Stomach (tissue), 9 donors: Measurements from ENCODE around the gene PTTG2. TPM values are rescaled to one million over a fixed set of nuclear protein-coding genes. Genes with fewer than 3 reads are reported as not detected.

Experiments used
- DNase-seq, 2 donors: peaks; one replicate each; pipeline versions ENCODE4 v3.0.0 to v3.0.0-alpha.2; 2013 to 2019
- H3K27ac ChIP-seq, 5 donors: fragments of 200-600 bp in 4 of 5; sonication (generic) in 4 of 5; one replicate each; pipeline ENCODE4 v1.5.1; 2013 to 2019; ENCODE audit warnings: mild to moderate bottlenecking in 1 of 5, moderate library complexity in 1 of 5
- H3K27me3 ChIP-seq, 3 donors: fragments of 200-600 bp; sonication (generic); one replicate each; pipeline ENCODE4 v1.5.1; 2017 to 2019; ENCODE audit warnings: mixed run types in 1 of 3
- H3K36me3 ChIP-seq, 4 donors: fragments of 200-600 bp; sonication (generic); 1 replicate in 3 of 4; 2 replicates in 1 of 4; pipeline ENCODE4 v1.5.1; 2016 to 2019
- H3K4me1 ChIP-seq, 4 donors: fragments of 200-600 bp; sonication (generic); one replicate each; pipeline ENCODE4 v1.5.1; 2016 to 2019
- H3K4me3 ChIP-seq, 4 donors: fragments of 200-600 bp; sonication (generic) in 3 of 4; one replicate each; pipeline ENCODE4 v1.5.1; 2016 to 2019; ENCODE audit warnings: mild to moderate bottlenecking in 1 of 4
- H3K9me3 ChIP-seq, 4 donors: fragments of 200-600 bp; sonication (generic); one replicate each; pipeline ENCODE4 v1.5.1; 2016 to 2019
- CTCF ChIP-seq, 7 experiments: fragments of 450-650 bp in 4 of 7; fragments of 200-600 bp in 3 of 7; sonication (generic) in 3 of 7; IDR thresholded peaks; one replicate each; pipeline ENCODE4 v1.5.1; 2016 to 2019; ENCODE audit warnings: antibody characterized with exemption in 7 of 7, control low read depth in 2 of 7, mild to moderate bottlenecking in 1 of 7
- EP300 ChIP-seq: sonication (generic); formaldehyde crosslinking; IDR thresholded peaks from one replicate; pipeline ENCODE4 v1.6.1; 2017; ENCODE audit warnings: antibody characterized with exemption
- POLR2A ChIP-seq, 4 donors: fragments of 450-650 bp; IDR thresholded peaks; one replicate each; pipeline ENCODE4 v1.6.1; 2016; ENCODE audit warnings: antibody characterized with exemption in 4 of 4, control low read depth in 2 of 4, mild to moderate bottlenecking in 1 of 4, moderate library complexity in 1 of 4
- POLR2AphosphoS5 ChIP-seq, 3 donors: sonication (generic); formaldehyde crosslinking; IDR thresholded peaks; one replicate each; pipeline ENCODE4 v1.6.1; 2016; ENCODE audit warnings: antibody characterized with exemption in 3 of 3
- WGBS, 5 donors: extraction: QIAGEN DNeasy Blood & Tissue Kit in 3 of 5; methylation state at CpG; one replicate each; pipeline versions ENCODE4 v1.1.5 to v1.1.7; 2013 to 2018; 5-methylcytosine and 5-hydroxymethylcytosine counted together
- intact Hi-C: fragments of 100-400 bp; cut with DNase I; formaldehyde crosslinking; loops from one replicate; pipeline ENCODE4 v1.15.1; 2023; ENCODE audit warnings: low total_unique reads
- polyA plus RNA-seq, 3 donors: library from polyadenylated mRNA; stranded (reverse); fragments of 200-250 nt; gene quantifications; one replicate each; pipeline ENCODE4 v1.2.3, GENCODE V29; 2013
- total RNA-seq, 5 donors: library from RNA; depleted of rRNA; stranded (reverse); fragments of >200 nt; gene quantifications; one replicate each; pipeline versions ENCODE4 v1.1.0 to v1.2.3, GENCODE V29; 2014 to 2016
- donor health status: healthy with polysubstance abuse.
- donor health status: Bipolar disorder and iron deficiency.
- donor health status: healthy.

Gene PTTG2
- total and polyA plus RNA-seq, 8 donors, result 1.8 to 2.9 TPM; not detected in 6

GRCh38 chr4:37934096-37934495, 26.1 kb upstream of the PTTG2 start:
- no peak overlapping the region for H3K27ac ChIP-seq
- H3K36me3 ChIP-seq, result no peaks in the 10 kb centered on the region
- no peak overlapping the region for H3K4me3 ChIP-seq
- no peak for DNase-seq
- peaks cover 0 to 14% (median 6%) of the 10 kb centered on the region in 4 donors for H3K4me1 ChIP-seq
- WGBS, 5 donors, result 91 to 98% (median 96%) methylated on average over 8 of the region's 8 CpGs
- TF ChIP-seq EP300 (no peak), POLR2A (IDR thresholded peaks at IDR 0.05) (no peak), CTCF (IDR thresholded peaks at IDR 0.05) (no peak), POLR2AphosphoS5 (IDR thresholded peaks at IDR 0.05) (no peak)
- intact Hi-C loops, result no loop called here
- no peaks in the 10 kb centered on the region for H3K27me3 ChIP-seq
- no peaks in the 10 kb centered on the region for H3K9me3 ChIP-seq

GRCh38 chr4:37934609-37935008, 25.6 kb upstream of the PTTG2 start:
- H3K4me3 ChIP-seq, result no peak overlapping the region
- peaks cover 0 to 12% (median 3%) of the 10 kb centered on the region in 4 donors for H3K4me1 ChIP-seq
- H3K27me3 ChIP-seq, result no peaks in the 10 kb centered on the region
- no peak for TF ChIP-seq POLR2AphosphoS5 (IDR thresholded peaks at IDR 0.05)
- no peak for TF ChIP-seq EP300
- no peak for TF ChIP-seq POLR2A (IDR thresholded peaks at IDR 0.05)
- TF ChIP-seq CTCF (IDR thresholded peaks at IDR 0.05), result no peak
- no peak overlapping the region for H3K27ac ChIP-seq
- no peak for DNase-seq
- no peaks in the 10 kb centered on the region for H3K9me3 ChIP-seq
- intact Hi-C loops, result no loop called here
- no peaks in the 10 kb centered on the region for H3K36me3 ChIP-seq
- 79 to 88% (median 87%) methylated on average over 3 of the region's 3 CpGs for WGBS, 5 donors

GRCh38 chr4:37935026-37935425, 25.2 kb upstream of the PTTG2 start:
- intact Hi-C loops, result no loop called here
- no peak overlapping the region for H3K4me3 ChIP-seq
- DNase-seq, result no peak
- WGBS, 5 donors, result 79 to 95% (median 82%) methylated on average over 4 of the region's 4 CpGs
- no peak for TF ChIP-seq CTCF (IDR thresholded peaks at IDR 0.05)
- no peak for TF ChIP-seq POLR2A (IDR thresholded peaks at IDR 0.05)
- TF ChIP-seq EP300, result no peak
- TF ChIP-seq POLR2AphosphoS5 (IDR thresholded peaks at IDR 0.05), result no peak
- H3K4me1 ChIP-seq, result peaks cover 0 to 12% (median 3%) of the 10 kb centered on the region in 4 donors
- H3K9me3 ChIP-seq, result no peaks in the 10 kb centered on the region
- no peaks in the 10 kb centered on the region for H3K36me3 ChIP-seq
- H3K27ac ChIP-seq, result no peak overlapping the region
- H3K27me3 ChIP-seq, result no peaks in the 10 kb centered on the region

GRCh38 chr4:37936889-37937498, 23.2 kb upstream of the PTTG2 start:
- no peak for DNase-seq
- 48 to 62% (median 57%) methylated on average over 7 of the region's 7 CpGs for WGBS, 5 donors
- Histone ChIP-seq H3K9me3 (no peaks in the 10 kb centered on the region), H3K4me3 (no peak overlapping the region), H3K36me3 (no peaks in the 10 kb centered on the region), H3K27ac (no peak overlapping the region), H3K4me1 (peaks cover 0 to 12% (median 3%) of the 10 kb centered on the region in 4 donors), H3K27me3 (no peaks in the 10 kb centered on the region)
- intact Hi-C loops, result no loop called here
- no peak for TF ChIP-seq POLR2A (IDR thresholded peaks at IDR 0.05)
- TF ChIP-seq CTCF (IDR thresholded peaks at IDR 0.05), result no peak
- no peak for TF ChIP-seq POLR2AphosphoS5 (IDR thresholded peaks at IDR 0.05)
- TF ChIP-seq EP300, result no peak
